MM.1S (cell line): Measurements from ENCODE around the gene LRRC45.

ENCODE experiments used
- EZH2 ChIP-seq: fragments of 300-600 bp; sonication (generic); optimal IDR thresholded peaks from 2 replicates; pipeline ENCODE3; 2017; ENCODE audit warnings: low read depth, mild to moderate bottlenecking, antibody characterized with exemption, low read length, mixed read lengths
- EZH2phosphoT487 ChIP-seq: fragments of 300-600 bp; sonication (generic); IDR thresholded peaks from 2 replicates; pipeline ENCODE4 v1.6.1; 2018; ENCODE audit warnings: antibody characterized with exemption, low read length
- TF ChIP-seq, protein P1 (sequence below): fragments of 300-600 bp; sonication (generic); IDR thresholded peaks from 2 replicates; pipeline ENCODE4 v1.5.1; 2016; ENCODE audit warnings: antibody characterized with exemption, low read length, mixed read lengths

DNA sequence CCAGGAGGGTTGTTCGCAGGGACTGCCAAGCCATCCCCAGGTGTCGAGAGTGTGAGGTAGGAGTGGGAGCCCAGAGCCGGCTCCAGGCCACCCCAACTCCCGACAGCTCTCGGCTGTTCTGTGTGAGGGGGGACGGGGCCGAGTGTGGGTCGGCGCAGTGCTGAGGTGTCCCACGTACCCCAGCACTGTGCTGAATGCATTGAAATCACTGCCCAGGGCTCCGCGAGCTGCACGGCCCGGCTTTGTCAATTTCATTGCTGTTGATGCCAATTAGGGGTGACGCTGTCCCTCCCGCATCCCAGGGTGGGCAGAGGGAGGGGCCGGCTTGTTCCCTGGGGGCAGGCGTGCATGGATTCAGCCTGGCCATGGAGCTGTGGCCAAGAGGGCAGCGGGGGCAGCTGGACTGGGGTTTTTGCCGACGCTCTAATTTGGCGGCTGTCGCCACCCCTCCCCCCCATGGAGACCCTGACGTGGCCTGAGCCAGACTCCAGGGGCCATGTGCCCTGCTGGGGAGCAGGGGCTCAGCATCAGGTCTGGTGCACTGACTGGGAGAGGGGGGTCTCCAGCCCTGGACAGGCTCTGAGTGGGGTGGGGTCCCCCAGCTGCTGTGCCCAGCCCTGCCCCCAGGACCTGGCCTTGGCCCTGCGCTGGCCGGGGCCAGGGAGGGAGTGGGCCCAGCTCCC is 14.7 kb upstream of the LRRC45 start:
- TF ChIP-seq, protein P1, sequence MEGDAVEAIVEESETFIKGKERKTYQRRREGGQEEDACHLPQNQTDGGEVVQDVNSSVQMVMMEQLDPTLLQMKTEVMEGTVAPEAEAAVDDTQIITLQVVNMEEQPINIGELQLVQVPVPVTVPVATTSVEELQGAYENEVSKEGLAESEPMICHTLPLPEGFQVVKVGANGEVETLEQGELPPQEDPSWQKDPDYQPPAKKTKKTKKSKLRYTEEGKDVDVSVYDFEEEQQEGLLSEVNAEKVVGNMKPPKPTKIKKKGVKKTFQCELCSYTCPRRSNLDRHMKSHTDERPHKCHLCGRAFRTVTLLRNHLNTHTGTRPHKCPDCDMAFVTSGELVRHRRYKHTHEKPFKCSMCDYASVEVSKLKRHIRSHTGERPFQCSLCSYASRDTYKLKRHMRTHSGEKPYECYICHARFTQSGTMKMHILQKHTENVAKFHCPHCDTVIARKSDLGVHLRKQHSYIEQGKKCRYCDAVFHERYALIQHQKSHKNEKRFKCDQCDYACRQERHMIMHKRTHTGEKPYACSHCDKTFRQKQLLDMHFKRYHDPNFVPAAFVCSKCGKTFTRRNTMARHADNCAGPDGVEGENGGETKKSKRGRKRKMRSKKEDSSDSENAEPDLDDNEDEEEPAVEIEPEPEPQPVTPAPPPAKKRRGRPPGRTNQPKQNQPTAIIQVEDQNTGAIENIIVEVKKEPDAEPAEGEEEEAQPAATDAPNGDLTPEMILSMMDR: no peak
- no peak for TF ChIP-seq EZH2
- TF ChIP-seq EZH2phosphoT487: no peak
